Mesendoderm (in vitro differentiated cells): ENCODE measurements around the gene ATP5MC2.

ENCODE experiments used
- DNase-seq: peaks from one replicate; pipeline ENCODE4 v3.0.0; 2013
- H2AK5ac ChIP-seq: 2 replicates; pipeline ENCODE4 v1.6.1; 2013; ENCODE audit warnings: low read length, inconsistent platforms
- H2BK120ac ChIP-seq: 2 replicates; pipeline ENCODE4 v1.6.1; 2013; ENCODE audit warnings: low read depth, mild to moderate bottlenecking, low read length, moderate library complexity, mixed read lengths
- H2BK15ac ChIP-seq: replicated peaks from 2 replicates; pipeline ENCODE4 v1.6.1; 2013; ENCODE audit warnings: low read depth, mild to moderate bottlenecking, moderate library complexity
- H2BK5ac ChIP-seq: 2 replicates; pipeline ENCODE4 v1.6.1; 2013; ENCODE audit warnings: low read length, inconsistent platforms
- H3K18ac ChIP-seq: 2 replicates; pipeline ENCODE4 v1.6.1; 2013; ENCODE audit warnings: mild to moderate bottlenecking, low read length, mixed read lengths
- H3K23ac ChIP-seq: one replicate; pipeline ENCODE4 v1.6.1; 2013; ENCODE audit warnings: low read length
- H3K27ac ChIP-seq: 2 replicates; pipeline ENCODE4 v1.5.1; 2013; ENCODE audit warnings: low read depth, mild to moderate bottlenecking, inconsistent platforms, low read length, moderate library complexity
- H3K27me3 ChIP-seq: 2 replicates; pipeline ENCODE4 v1.6.1; 2013; ENCODE audit warnings: low read length, control low read depth, mild to moderate bottlenecking, inconsistent platforms; ENCODE audit not compliant: insufficient read depth, poor library complexity
- H3K36me3 ChIP-seq: 2 replicates; pipeline ENCODE4 v1.6.1; 2013; ENCODE audit warnings: low read length, inconsistent platforms; ENCODE audit not compliant: control insufficient read depth, insufficient read depth
- H3K4ac ChIP-seq: one replicate; pipeline ENCODE4 v1.6.1; 2013; ENCODE audit warnings: low read depth, mild to moderate bottlenecking, low read length, moderate library complexity
- H3K4me1 ChIP-seq: 2 replicates; pipeline ENCODE4 v1.6.1; 2013; ENCODE audit warnings: low read depth, low read length, inconsistent platforms; ENCODE audit not compliant: control insufficient read depth
- H3K4me2 ChIP-seq: 2 replicates; pipeline ENCODE4 v1.6.1; 2013; ENCODE audit warnings: low read length
- H3K4me3 ChIP-seq: 2 replicates; pipeline ENCODE4 v1.5.1; 2013; ENCODE audit warnings: mild to moderate bottlenecking, low read length
- H3K56ac ChIP-seq: one replicate; pipeline ENCODE4 v1.6.1; 2013; ENCODE audit warnings: low read length
- H3K79me1 ChIP-seq: 2 replicates; pipeline ENCODE4 v1.6.1; 2013; ENCODE audit warnings: low read length, inconsistent platforms
- H3K79me2 ChIP-seq: 2 replicates; pipeline ENCODE4 v1.6.1; 2013; ENCODE audit warnings: mild to moderate bottlenecking, low read length; ENCODE audit not compliant: control insufficient read depth, insufficient read depth
- H3K9ac ChIP-seq: 2 replicates; pipeline ENCODE4 v1.6.1; 2013; ENCODE audit warnings: low read length, inconsistent platforms
- H4K5ac ChIP-seq: one replicate; pipeline ENCODE4 v1.6.1; 2013; ENCODE audit warnings: low read length
- H4K8ac ChIP-seq: one replicate; pipeline ENCODE4 v1.6.1; 2013; ENCODE audit warnings: low read depth, mild to moderate bottlenecking, control low read depth, low read length, moderate library complexity
- WGBS: extraction: QIAGEN DNeasy Blood & Tissue Kit; methylation state at CpG from one replicate; pipeline ENCODE4 v1.1.7; 2013; ENCODE audit warnings: low lambda C conversion rate, missing lambda C conversion rate; ENCODE audit not compliant: insufficient coverage; ENCODE audit errors: extremely low coverage; 5-methylcytosine and 5-hydroxymethylcytosine counted together

Gene ATP5MC2

GRCh38 chr12:53670308-53670707 lies 5.6 kb downstream of the ATP5MC2 start:
- peaks cover 3% of the 10 kb centered on the region for H3K4me1 ChIP-seq
- no peak overlapping the region for H2AK5ac ChIP-seq
- H3K4me3 ChIP-seq: no peak overlapping the region
- no peak overlapping the region for H3K4ac ChIP-seq
- no peak for DNase-seq
- H3K79me1 ChIP-seq: peaks cover 11% of the 10 kb centered on the region
- H3K79me2 ChIP-seq: peaks cover 7% of the 10 kb centered on the region
- no peak overlapping the region for H2BK5ac ChIP-seq
- H3K27ac ChIP-seq: no peak overlapping the region
- H4K5ac ChIP-seq: no peak overlapping the region
- H3K4me2 ChIP-seq: no peak overlapping the region
- no peak overlapping the region for H2BK120ac ChIP-seq
- H3K9ac ChIP-seq: no peak overlapping the region
- H3K18ac ChIP-seq: no peak overlapping the region
- no peak overlapping the region for H4K8ac ChIP-seq
- no peaks in the 10 kb centered on the region for H3K27me3 ChIP-seq
- no peak overlapping the region for H3K23ac ChIP-seq
- H3K36me3 ChIP-seq: peaks cover 6% of the 10 kb centered on the region
- H3K56ac ChIP-seq: no peak overlapping the region
- no CpG with 5 or more reads among the region's 7 CpGs for WGBS
- H2BK15ac ChIP-seq: no peak overlapping the region

DNA sequence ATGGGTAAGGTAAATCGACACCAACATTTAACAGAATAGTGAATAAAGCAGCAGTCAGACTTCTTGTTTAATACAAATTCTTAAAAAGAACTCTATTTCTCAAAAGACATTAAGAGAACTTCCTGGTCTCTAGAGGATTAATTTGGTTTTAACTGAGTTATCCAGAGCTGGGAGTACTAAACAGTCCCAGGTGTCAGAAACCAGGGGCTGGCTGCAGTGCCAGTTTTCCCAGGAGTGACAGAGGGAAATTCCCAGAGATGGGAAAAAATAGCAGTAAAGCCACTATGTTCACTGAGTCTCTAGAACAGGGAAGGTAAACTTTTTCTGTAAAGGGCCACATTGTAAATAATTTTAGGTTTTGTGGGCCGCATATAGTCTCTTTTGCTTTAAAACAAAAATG lies 8.8 kb downstream of the ATP5MC2 start:
- Histone ChIP-seq H3K4ac (no peak overlapping the region), H3K4me1 (no peaks in the 10 kb centered on the region), H2BK15ac (no peak overlapping the region), H2BK120ac (no peak overlapping the region), H3K27me3 (no peaks in the 10 kb centered on the region), H4K5ac (no peak overlapping the region), H3K9ac (no peak overlapping the region), H3K79me2 (no peaks in the 10 kb centered on the region), H3K23ac (no peak overlapping the region), H2BK5ac (no peak overlapping the region), H3K36me3 (peaks cover 11% of the 10 kb centered on the region), H3K18ac (no peak overlapping the region), H3K79me1 (no peaks in the 10 kb centered on the region), H2AK5ac (no peak overlapping the region), H3K4me2 (no peak overlapping the region), H3K27ac (no peak overlapping the region), H4K8ac (no peak overlapping the region), H3K56ac (no peak overlapping the region), H3K4me3 (no peak overlapping the region)
- no peak for DNase-seq
- no CpG with 5 or more reads among the region's 2 CpGs for WGBS

- Histone ChIP-seq H3K27ac (no peak overlapping the region), H3K23ac (no peak overlapping the region), H3K4me1 (no peaks in the 10 kb centered on the region), H2BK120ac (no peak overlapping the region), H3K18ac (no peak overlapping the region), H3K56ac (no peak overlapping the region), H3K4me2 (no peak overlapping the region), H3K36me3 (peaks cover 11% of the 10 kb centered on the region), H2AK5ac (no peak overlapping the region), H3K9ac (no peak overlapping the region), H3K27me3 (no peaks in the 10 kb centered on the region), H4K5ac (no peak overlapping the region), H2BK5ac (no peak overlapping the region), H4K8ac (no peak overlapping the region), H3K4me3 (no peak overlapping the region), H2BK15ac (no peak overlapping the region), H3K79me2 (no peaks in the 10 kb centered on the region), H3K79me1 (no peaks in the 10 kb centered on the region), H3K4ac (no peak overlapping the region)
- WGBS: no CpG with 5 or more reads among the region's 7 CpGs
- DNase-seq: no peak
These were observed 10.9 kb downstream of the ATP5MC2 start for GRCh38 chr12:53664936-53665335.

GRCh38 chr12:53664191-53664590 lies 11.7 kb downstream of the ATP5MC2 start:
- Histone ChIP-seq H2BK5ac (no peak overlapping the region), H3K4me3 (no peak overlapping the region), H4K5ac (no peak overlapping the region), H3K27me3 (no peaks in the 10 kb centered on the region), H3K79me1 (no peaks in the 10 kb centered on the region), H3K4ac (no peak overlapping the region), H2BK120ac (no peak overlapping the region), H2AK5ac (no peak overlapping the region), H3K27ac (no peak overlapping the region), H3K18ac (no peak overlapping the region), H3K36me3 (peaks cover 5% of the 10 kb centered on the region), H2BK15ac (no peak overlapping the region), H3K4me1 (no peaks in the 10 kb centered on the region), H3K79me2 (no peaks in the 10 kb centered on the region), H3K56ac (no peak overlapping the region), H3K9ac (no peak overlapping the region), H3K4me2 (no peak overlapping the region), H4K8ac (no peak overlapping the region), H3K23ac (no peak overlapping the region)
- DNase-seq: no peak
- no CpG with 5 or more reads among the region's 5 CpGs for WGBS

DNA sequence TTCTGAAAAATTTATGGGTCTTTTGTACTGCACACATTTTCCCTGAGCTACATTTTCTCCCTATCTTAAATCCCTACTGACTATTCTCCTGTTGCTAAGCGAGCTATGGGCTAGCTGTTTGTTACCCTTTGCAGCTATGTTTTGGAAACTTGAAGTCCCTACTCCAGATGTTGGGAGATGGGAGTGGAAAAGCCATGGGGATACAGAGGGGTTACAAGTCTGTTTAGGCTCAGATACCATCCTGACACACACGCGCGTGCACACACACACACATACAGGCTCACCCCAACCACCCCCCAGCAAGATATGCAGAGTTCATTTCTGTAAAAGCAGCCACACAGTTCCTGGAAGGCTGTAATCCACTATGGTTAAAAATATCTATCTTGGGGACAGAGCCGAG lies 15.8 kb downstream of the ATP5MC2 start:
- no peak overlapping the region for H2AK5ac ChIP-seq
- H2BK5ac ChIP-seq: no peak overlapping the region
- H3K79me2 ChIP-seq: no peaks in the 10 kb centered on the region
- no peak overlapping the region for H3K4me2 ChIP-seq
- no peak overlapping the region for H4K8ac ChIP-seq
- H3K4ac ChIP-seq: no peak overlapping the region
- no CpG with 5 or more reads among the region's 5 CpGs for WGBS
- H3K27me3 ChIP-seq: no peaks in the 10 kb centered on the region
- no peak overlapping the region for H3K9ac ChIP-seq
- no peak overlapping the region for H3K4me3 ChIP-seq
- no peak overlapping the region for H3K56ac ChIP-seq
- no peak overlapping the region for H4K5ac ChIP-seq
- no peak overlapping the region for H2BK120ac ChIP-seq
- no peaks in the 10 kb centered on the region for H3K79me1 ChIP-seq
- peaks cover 5% of the 10 kb centered on the region for H3K36me3 ChIP-seq
- H2BK15ac ChIP-seq: no peak overlapping the region
- H3K27ac ChIP-seq: no peak overlapping the region
- no peaks in the 10 kb centered on the region for H3K4me1 ChIP-seq
- no peak overlapping the region for H3K18ac ChIP-seq
- DNase-seq: no peak
- H3K23ac ChIP-seq: no peak overlapping the region

- Histone ChIP-seq H3K18ac (no peak overlapping the region), H3K4me3 (no peak overlapping the region), H3K4me2 (no peak overlapping the region), H2BK120ac (no peak overlapping the region), H4K8ac (no peak overlapping the region), H3K4ac (no peak overlapping the region), H2BK15ac (no peak overlapping the region), H3K9ac (no peak overlapping the region), H3K79me1 (no peaks in the 10 kb centered on the region), H3K79me2 (no peaks in the 10 kb centered on the region), H3K36me3 (peaks cover 5% of the 10 kb centered on the region), H4K5ac (no peak overlapping the region), H2AK5ac (no peak overlapping the region), H3K56ac (no peak overlapping the region), H3K23ac (no peak overlapping the region), H2BK5ac (no peak overlapping the region), H3K27me3 (no peaks in the 10 kb centered on the region), H3K27ac (no peak overlapping the region), H3K4me1 (no peaks in the 10 kb centered on the region)
- no CpG with 5 or more reads among the region's 2 CpGs for WGBS
- no peak for DNase-seq
These were observed 16.3 kb downstream of the ATP5MC2 start for GRCh38 chr12:53659571-53659981.
